ENCODE measurements around the gene PTPRK. TPM values are rescaled to one million over a fixed set of nuclear protein-coding genes. Genes with fewer than 3 reads are reported as not detected.

The PTPRK gene
- total RNA-seq, 1 donor from 2014 or later: 42.8 TPM

- peak; percentile 33 for DNase-seq (ENCODE audit: low read depth)
Measured at GRCh38 chr6:128350416-128351254, 169.8 kb downstream of the PTPRK start.

- no peak for DNase-seq (ENCODE audit: low read depth)
Measured at GRCh38 chr6:128347123-128347522, 173.3 kb downstream of the PTPRK start.

- no peak for DNase-seq (ENCODE audit: low read depth)
Measured at GRCh38 chr6:128346569-128346968, 173.8 kb downstream of the PTPRK start.

- no peak for DNase-seq (ENCODE audit: low read depth)
Measured at GRCh38 chr6:128345278-128345677, 175.1 kb downstream of the PTPRK start.

GRCh38 chr6:128343706-128344105, 176.7 kb downstream of the PTPRK start:
- DNase-seq (ENCODE audit: low read depth): no peak

GRCh38 chr6:128339635-128340450, 180.6 kb downstream of the PTPRK start:
- DNase-seq (ENCODE audit: low read depth): no peak

GRCh38 chr6:128337619-128338018, 182.8 kb downstream of the PTPRK start:
- DNase-seq (ENCODE audit: low read depth): no peak

GRCh38 chr6:128336436-128337095, 183.8 kb downstream of the PTPRK start:
- no peak for DNase-seq (ENCODE audit: low read depth)

GRCh38 chr6:128335963-128336362, 184.4 kb downstream of the PTPRK start:
- DNase-seq (ENCODE audit: low read depth): no peak

GRCh38 chr6:128333581-128334223, 186.7 kb downstream of the PTPRK start:
- no peak for DNase-seq (ENCODE audit: low read depth)

GRCh38 chr6:128327890-128328289, 192.5 kb downstream of the PTPRK start:
- no peak for DNase-seq (ENCODE audit: low read depth)

- no peak for DNase-seq (ENCODE audit: low read depth)
Measured at GRCh38 chr6:128323011-128323410, 197.4 kb downstream of the PTPRK start.

GRCh38 chr6:128319946-128320345, 200.5 kb downstream of the PTPRK start:
- no peak for DNase-seq (ENCODE audit: low read depth)

- no peak for DNase-seq (ENCODE audit: low read depth)
Measured at GRCh38 chr6:128319157-128319556, 201.2 kb downstream of the PTPRK start.

GRCh38 chr6:128316258-128316929, 204.0 kb downstream of the PTPRK start:
- no peak for DNase-seq (ENCODE audit: low read depth)

- DNase-seq (ENCODE audit: low read depth): no peak
Measured at GRCh38 chr6:128314190-128314589, 206.2 kb downstream of the PTPRK start.

GRCh38 chr6:128311944-128312570, 208.3 kb downstream of the PTPRK start:
- DNase-seq (ENCODE audit: low read depth): no peak

- DNase-seq (ENCODE audit: low read depth): no peak
Measured at GRCh38 chr6:128310451-128310850, 209.9 kb downstream of the PTPRK start.

- DNase-seq (ENCODE audit: low read depth): no peak
Measured at GRCh38 chr6:128307671-128308070, 212.7 kb downstream of the PTPRK start.

GRCh38 chr6:128305976-128306375, 214.4 kb downstream of the PTPRK start:
- peak; percentile 18 for DNase-seq (ENCODE audit: low read depth)

Data from myocyte (in vitro differentiated cells).